ENCODE results near the gene PARVA. TPM values are rescaled to one million over a fixed set of nuclear protein-coding genes. Genes with fewer than 3 reads are reported as not detected.

Gene PARVA
- total RNA-seq, 1 experiment from 2014 or later, result 18.1 TPM

DNA sequence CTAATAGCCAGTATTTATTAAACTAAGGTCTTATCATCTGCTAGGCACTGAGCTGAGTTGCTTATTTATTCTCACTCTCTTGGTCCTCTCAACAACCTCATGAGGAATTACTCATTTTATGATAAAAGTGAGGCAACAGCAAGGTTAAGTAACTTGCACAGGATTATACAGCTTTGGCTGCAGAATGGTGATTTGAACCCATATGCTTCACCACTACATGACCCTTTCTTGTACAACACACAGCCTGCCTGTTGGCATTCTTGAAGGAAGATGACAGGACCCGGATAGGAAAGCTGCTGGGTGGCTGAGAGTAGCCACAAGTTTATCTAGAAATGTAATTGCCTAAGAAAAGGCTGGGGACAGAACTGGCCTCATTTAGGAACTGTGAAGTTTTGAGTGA, 5.3 kb upstream of the PARVA start:
- H3K27me3 ChIP-seq (ENCODE audit: insufficient read depth, low read length), result peaks cover 4% of the 10 kb centered on the region; the same call in 1 of the 2 replicates
- no peak overlapping the region for H3T11ph ChIP-seq (ENCODE audit: low read length)
- no peak overlapping the region for H3K27ac Mint-ChIP-seq
- no peak overlapping the region for H3K4me2 ChIP-seq (ENCODE audit: insufficient read depth, insufficient read length, low read length)
- H3K9ac ChIP-seq (ENCODE audit: extremely low read depth, insufficient read length, low read length), result no peak overlapping the region
- peaks cover 11 to 18% of the 10 kb centered on the region in 2 experiments for H3K4me1 Mint-ChIP-seq
- H2BK12ac ChIP-seq (ENCODE audit: insufficient read length, low read depth, low read length), result no peak overlapping the region
- H2AFZ ChIP-seq (ENCODE audit: low read length), result no peak overlapping the region
- DNase-seq, result no peak
- H3K79me2 ChIP-seq (ENCODE audit: insufficient read depth, low read length), result no peaks in the 10 kb centered on the region
- H4K8ac ChIP-seq (replicated peaks; ENCODE audit: insufficient read length, low read depth, low read length), result no peak overlapping the region
- H3K4ac ChIP-seq (ENCODE audit: low read depth, low read length), result no peak overlapping the region
- TF ChIP-seq, protein P1, sequence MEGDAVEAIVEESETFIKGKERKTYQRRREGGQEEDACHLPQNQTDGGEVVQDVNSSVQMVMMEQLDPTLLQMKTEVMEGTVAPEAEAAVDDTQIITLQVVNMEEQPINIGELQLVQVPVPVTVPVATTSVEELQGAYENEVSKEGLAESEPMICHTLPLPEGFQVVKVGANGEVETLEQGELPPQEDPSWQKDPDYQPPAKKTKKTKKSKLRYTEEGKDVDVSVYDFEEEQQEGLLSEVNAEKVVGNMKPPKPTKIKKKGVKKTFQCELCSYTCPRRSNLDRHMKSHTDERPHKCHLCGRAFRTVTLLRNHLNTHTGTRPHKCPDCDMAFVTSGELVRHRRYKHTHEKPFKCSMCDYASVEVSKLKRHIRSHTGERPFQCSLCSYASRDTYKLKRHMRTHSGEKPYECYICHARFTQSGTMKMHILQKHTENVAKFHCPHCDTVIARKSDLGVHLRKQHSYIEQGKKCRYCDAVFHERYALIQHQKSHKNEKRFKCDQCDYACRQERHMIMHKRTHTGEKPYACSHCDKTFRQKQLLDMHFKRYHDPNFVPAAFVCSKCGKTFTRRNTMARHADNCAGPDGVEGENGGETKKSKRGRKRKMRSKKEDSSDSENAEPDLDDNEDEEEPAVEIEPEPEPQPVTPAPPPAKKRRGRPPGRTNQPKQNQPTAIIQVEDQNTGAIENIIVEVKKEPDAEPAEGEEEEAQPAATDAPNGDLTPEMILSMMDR (conservative IDR thresholded peaks at IDR 0.05), result no peak
- H3K27ac ChIP-seq (ENCODE audit: insufficient read length, low read depth, low read length), result no peak overlapping the region
- H2AK5ac ChIP-seq (ENCODE audit: insufficient read length, low read length), result no peak overlapping the region
- H2BK5ac ChIP-seq (ENCODE audit: insufficient read length, low read length), result no peak overlapping the region
- no peak overlapping the region for H2BK15ac ChIP-seq (ENCODE audit: low read depth, low read length)
- H3K56ac ChIP-seq (ENCODE audit: insufficient read length, low read depth, low read length), result no peak overlapping the region
- H3K9me3 ChIP-seq (ENCODE audit: control insufficient read depth, low read depth, low read length), result no peaks in the 10 kb centered on the region
- H4K20me1 ChIP-seq (ENCODE audit: control insufficient read depth, insufficient read depth, insufficient read length), result no peaks in the 10 kb centered on the region
- H3K14ac ChIP-seq (ENCODE audit: insufficient read depth, low read length), result no peak overlapping the region
- H4K91ac ChIP-seq (ENCODE audit: insufficient read length, low read depth, low read length), result no peak overlapping the region
- WGBS (ENCODE audit: extremely low coverage, insufficient read length, low lambda C conversion rate), result no CpG with 5 or more reads among the region's 1 CpG
- H3K36me3 Mint-ChIP-seq (ENCODE audit: insufficient read depth in 1 of 3, low read depth in 3 of 3), result peaks cover 0 to 15% (median under 1%) of the 10 kb centered on the region in 3 experiments; a peak in 5 of 7 replicates
- H3K4me3 Mint-ChIP-seq, result no peak overlapping the region
- peaks cover 8% of the 10 kb centered on the region; the same call in 1 of the 2 replicates for H3K4me1 ChIP-seq (ENCODE audit: insufficient read depth, low read length)
- H3K27me3 Mint-ChIP-seq (ENCODE audit: low read depth), result peaks cover 32% of the 10 kb centered on the region
- peaks cover 19 to 21% of the 10 kb centered on the region in 2 experiments for H3K9me3 Mint-ChIP-seq
- no peak overlapping the region for H3K23ac ChIP-seq (ENCODE audit: insufficient read length, low read depth, low read length)
- no peaks in the 10 kb centered on the region for H3K79me1 ChIP-seq (ENCODE audit: insufficient read depth, low read depth, low read length, poor library complexity, severe bottlenecking)
- no peak overlapping the region for H4K5ac ChIP-seq (ENCODE audit: insufficient read length, low read depth, low read length)
- no peak overlapping the region for H3K18ac ChIP-seq (ENCODE audit: insufficient read length, low read depth, low read length)
- no peak overlapping the region for H2BK20ac ChIP-seq (ENCODE audit: low read depth, low read length, poor library complexity, severe bottlenecking)
- H2BK120ac ChIP-seq (ENCODE audit: low read depth, low read length, poor library complexity, severe bottlenecking), result no peak overlapping the region
- H3K23me2 ChIP-seq (ENCODE audit: insufficient read length, low read depth, low read length, poor library complexity, severe bottlenecking), result peaks cover 3% of the 10 kb centered on the region
